ENCODE measurements around the gene PLEKHG3. TPM values are rescaled to one million over a fixed set of nuclear protein-coding genes. Genes with fewer than 3 reads are reported as not detected.

The PLEKHG3 gene
- polyA plus RNA-seq, 1 donor (not counting 4 experiments of a cell fraction or from before 2014, with no cell fraction given): 71.0 TPM

GRCh38 chr14:64770751-64771150 lies 66.5 kb downstream of the PLEKHG3 start:
- Histone ChIP-seq H3K4me1 (ENCODE audit: control insufficient read depth, extremely low read depth, insufficient read depth, low read length) (peaks cover 14% of the 10 kb centered on the region), H3K36me3 (ENCODE audit: control insufficient read depth in 2 of 2, extremely low read depth in 1 of 2, insufficient read depth in 2 of 2, low read length in 2 of 2) (no peaks in the 10 kb centered on the region), H3K27ac (ENCODE audit: control insufficient read depth, insufficient read depth, low read length) (no peak overlapping the region), H2AFZ (ENCODE audit: control insufficient read depth, low read length) (no peak overlapping the region), H3K4me3 (ENCODE audit: control insufficient read depth in 2 of 3, extremely low read depth in 1 of 3, insufficient read depth in 2 of 3, low read depth in 1 of 3, low read length in 3 of 3) (no peak overlapping the region), H4K20me1 (ENCODE audit: control insufficient read depth, extremely low read depth, insufficient read depth, low read length) (no peaks in the 10 kb centered on the region), H3K27me3 (ENCODE audit: control insufficient read depth, extremely low read depth, insufficient read depth, low read length) (peaks cover 10% of the 10 kb centered on the region), H3K9me1 (ENCODE audit: control insufficient read depth, extremely low read depth, insufficient read depth, low read length) (no peaks in the 10 kb centered on the region), H3K9ac (ENCODE audit: control insufficient read depth, extremely low read depth, insufficient read depth, low read length) (no peak overlapping the region), H3K79me2 (ENCODE audit: control insufficient read depth, insufficient read depth, low read length) (no peaks in the 10 kb centered on the region), H3K4me2 (ENCODE audit: control insufficient read depth, extremely low read depth, insufficient read depth, low read depth, low read length) (no peak overlapping the region), H3K9me3 (ENCODE audit: control insufficient read depth, low read depth, low read length) (no peaks in the 10 kb centered on the region)
- no peak for FAIRE-seq
- no peak for DNase-seq (ENCODE audit: low read depth, low spot score)
- TF ChIP-seq EZH2 (IDR thresholded peaks at IDR 0.05; ENCODE audit: low read length) (no peak), CTCF (optimal IDR thresholded peaks at IDR 0.05 in 1 of 3, IDR thresholded peaks at IDR 0.05 in 1 of 3, conservative IDR thresholded peaks at IDR 0.05 in 1 of 3; ENCODE audit: extremely low read depth in 1 of 3, insufficient read depth in 2 of 3, low read length in 3 of 3) (no peak)
- dilution Hi-C loops (cut with MboI; ENCODE audit: extremely low pct_ligation_motif_present, low sequenced_read_pairs): no loop called here

GRCh38 chr14:64771161-64771560 lies 66.9 kb downstream of the PLEKHG3 start:
- no peak overlapping the region for H3K4me2 ChIP-seq (ENCODE audit: control insufficient read depth, extremely low read depth, insufficient read depth, low read depth, low read length)

More at GRCh38 chr14:64771161-64771560, 66.9 kb downstream of the PLEKHG3 start:
- H3K4me1 ChIP-seq (ENCODE audit: control insufficient read depth, extremely low read depth, insufficient read depth, low read length): peaks cover 9% of the 10 kb centered on the region
- no peaks in the 10 kb centered on the region for H3K9me1 ChIP-seq (ENCODE audit: control insufficient read depth, extremely low read depth, insufficient read depth, low read length)
- DNase-seq (ENCODE audit: low read depth, low spot score): no peak
- FAIRE-seq: no peak
- H3K9me3 ChIP-seq (ENCODE audit: control insufficient read depth, low read depth, low read length): no peaks in the 10 kb centered on the region
- peaks cover 10% of the 10 kb centered on the region for H3K27me3 ChIP-seq (ENCODE audit: control insufficient read depth, extremely low read depth, insufficient read depth, low read length)
- no peak overlapping the region for H3K4me3 ChIP-seq (ENCODE audit: control insufficient read depth in 2 of 3, extremely low read depth in 1 of 3, insufficient read depth in 2 of 3, low read depth in 1 of 3, low read length in 3 of 3)
- no peak overlapping the region for H3K27ac ChIP-seq (ENCODE audit: control insufficient read depth, insufficient read depth, low read length)
- no peak overlapping the region for H3K9ac ChIP-seq (ENCODE audit: control insufficient read depth, extremely low read depth, insufficient read depth, low read length)
- no peaks in the 10 kb centered on the region for H3K79me2 ChIP-seq (ENCODE audit: control insufficient read depth, insufficient read depth, low read length)
- no peaks in the 10 kb centered on the region for H3K36me3 ChIP-seq (ENCODE audit: control insufficient read depth in 2 of 2, extremely low read depth in 1 of 2, insufficient read depth in 2 of 2, low read length in 2 of 2)
- dilution Hi-C loops (cut with MboI; ENCODE audit: extremely low pct_ligation_motif_present, low sequenced_read_pairs): no loop called here
- H2AFZ ChIP-seq (ENCODE audit: control insufficient read depth, low read length): no peak overlapping the region
- TF ChIP-seq CTCF (optimal IDR thresholded peaks at IDR 0.05 in 1 of 3, IDR thresholded peaks at IDR 0.05 in 1 of 3, conservative IDR thresholded peaks at IDR 0.05 in 1 of 3; ENCODE audit: extremely low read depth in 1 of 3, insufficient read depth in 2 of 3, low read length in 3 of 3) (no peak), EZH2 (IDR thresholded peaks at IDR 0.05; ENCODE audit: low read length) (no peak)
- no peaks in the 10 kb centered on the region for H4K20me1 ChIP-seq (ENCODE audit: control insufficient read depth, extremely low read depth, insufficient read depth, low read length)

Measured in keratinocyte (primary cell).